HCT116 (cell line): Measurements from ENCODE around the gene LCOR. TPM values are rescaled to one million over a fixed set of nuclear protein-coding genes. Genes with fewer than 3 reads are reported as not detected.

ENCODE experiments used
- ATAC-seq: fragments of 200-7000 bp; cut with Tn5 transposase; 2 replicates; pipeline ENCODE4 v1.9.1; 2020; ENCODE audit warnings: mild to moderate bottlenecking, moderate library complexity
- BruUV-seq: library from RNA; stranded (reverse); fragments of 400-500 nt; replicated peaks from 2 replicates; lab custom pipeline; 2021; lab: Mats Ljungman, UMichigan
- CTCF ChIA-PET: fragments of 300-600 bp; sonication (Branson Sonifier 250); formaldehyde crosslinking; loops from one replicate; lab custom pipeline; 2021; ENCODE audit warnings: antibody characterized with exemption; lab: Charles Lee
- POLR2A ChIA-PET: fragments of 300-600, 350-600 bp; sonication (Branson Sonifier 250); formaldehyde crosslinking; loops from one replicate; lab custom pipeline; 2021; ENCODE audit warnings: antibody characterized with exemption; lab: Charles Lee
- RAD21 ChIA-PET, 2 experiments: fragments of 300-600 bp; sonication (Branson Sonifier 250); formaldehyde crosslinking; loops; one replicate each; lab custom pipeline; 2023; ENCODE audit warnings: low total read pairs in 2 of 2; ENCODE audit not compliant: uncharacterized antibody in 2 of 2, unreplicated experiment in 2 of 2, low non-redundant PET in 1 of 2; lab: Charles Lee
- DNase-seq: peaks from one replicate; pipeline ENCODE4 v3.0.0-alpha.2; 2010; ENCODE audit warnings: low read depth, low spot score
- H2AFZ ChIP-seq: fragments of 200-600 bp; shearing (Covaris generic), sonication (generic); 2 replicates; pipeline ENCODE4 v1.6.1; 2017; ENCODE audit warnings: low read depth, mixed run types, mixed read lengths, antibody characterized with exemption, low read length; ENCODE audit not compliant: poor library complexity, severe bottlenecking
- H3K27ac ChIP-seq: 2 replicates; pipeline ENCODE4 v1.5.1; 2012; ENCODE audit warnings: low read depth, low read length
- H3K27me3 ChIP-seq: fragments of 200-600 bp; sonication (generic); 2 replicates; pipeline ENCODE4 v1.6.1; 2016; ENCODE audit warnings: mixed run types, low read length, mixed read lengths; ENCODE audit not compliant: insufficient read depth
- H3K36me3 ChIP-seq, 2 experiments: fragments of 200-500 bp in 1 of 2; fragments of 200-600 bp in 1 of 2; sonication (Bioruptor generic) in 1 of 2; sonication (generic) in 1 of 2; 2 replicates each; pipeline versions ENCODE4 v1.5.1 to v1.6.1; 2014 to 2016; ENCODE audit warnings: low read length in 2 of 2, inconsistent platforms in 1 of 2, mixed read lengths in 1 of 2, mixed run types in 1 of 2; ENCODE audit not compliant: insufficient read depth in 2 of 2, control insufficient read depth in 1 of 2
- H3K4me1 ChIP-seq, 2 experiments: fragments of 200-600 bp in 1 of 2; sonication (generic) in 1 of 2; 2 replicates each; pipeline versions ENCODE4 v1.5.1 to v1.6.1; 2012 to 2017; ENCODE audit warnings: low read length in 2 of 2, inconsistent platforms in 1 of 2, mild to moderate bottlenecking in 1 of 2, mixed read lengths in 1 of 2, mixed run types in 1 of 2, moderate library complexity in 1 of 2; ENCODE audit not compliant: insufficient read depth in 2 of 2, control insufficient read depth in 1 of 2
- H3K4me2 ChIP-seq: fragments of 200-600 bp; sonication (generic); 2 replicates; pipeline ENCODE4 v1.6.1; 2017; ENCODE audit warnings: mixed run types, low read length, mixed read lengths
- H3K4me3 ChIP-seq, 2 experiments: fragments of 200-600 bp in 1 of 2; sonication (generic) in 1 of 2; replicated peaks in 1 of 2; 2 replicates each; pipeline ENCODE4 v1.5.1; 2011 to 2016; ENCODE audit warnings: low read length in 2 of 2, control low read depth in 1 of 2, low read depth in 1 of 2, mild to moderate bottlenecking in 1 of 2, mixed read lengths in 1 of 2, mixed run types in 1 of 2
- H3K79me2 ChIP-seq: fragments of 200-600 bp; sonication (generic); 2 replicates; pipeline ENCODE4 v1.6.1; 2017; ENCODE audit warnings: mild to moderate bottlenecking, mixed run types, low read length, moderate library complexity, mixed read lengths; ENCODE audit not compliant: insufficient read depth
- H3K9ac ChIP-seq: fragments of 200-600 bp; sonication (generic); 2 replicates; pipeline ENCODE4 v1.6.1; 2016; ENCODE audit warnings: low read length, mixed read lengths
- H3K9me2 ChIP-seq: fragments of 200-600 bp; sonication (generic), shearing (Covaris generic); 2 replicates; pipeline ENCODE4 v1.6.1; 2017; ENCODE audit warnings: mixed run types, mild to moderate bottlenecking, moderate library complexity; ENCODE audit not compliant: insufficient read depth
- H3K9me3 ChIP-seq, 2 experiments: fragments of 200-500 bp in 1 of 2; fragments of 200-600 bp in 1 of 2; sonication (Bioruptor generic) in 1 of 2; sonication (generic) in 1 of 2; 2 replicates each; pipeline ENCODE4 v1.6.1; 2014 to 2017; ENCODE audit warnings: low read length in 2 of 2, mixed read lengths in 2 of 2, inconsistent platforms in 1 of 2, low read depth in 1 of 2, mild to moderate bottlenecking in 1 of 2, mixed run types in 1 of 2, moderate library complexity in 1 of 2; ENCODE audit not compliant: control insufficient read depth in 1 of 2, insufficient read depth in 1 of 2
- H4K20me1 ChIP-seq: fragments of 200-600 bp; sonication (generic), shearing (Covaris generic); 2 replicates; pipeline ENCODE4 v1.6.1; 2017; ENCODE audit warnings: mixed run types, mild to moderate bottlenecking, moderate library complexity; ENCODE audit not compliant: insufficient read depth
- EZH2 ChIP-seq: fragments of 200-600 bp; sonication (generic); IDR thresholded peaks from 2 replicates; pipeline ENCODE4 v1.6.1; 2017; ENCODE audit warnings: antibody characterized with exemption, mixed run types
- EZH2phosphoT487 ChIP-seq: fragments of 200-600 bp; IDR thresholded peaks from 2 replicates; pipeline ENCODE4 v1.6.1; 2018; ENCODE audit warnings: antibody characterized with exemption, borderline replicate concordance
- FOSL1 ChIP-seq: IDR thresholded peaks from 2 replicates; pipeline ENCODE4 v1.6.1; 2012; ENCODE audit warnings: low read depth
- POLR2A ChIP-seq: IDR thresholded peaks from 2 replicates; pipeline ENCODE4 v1.7.0; 2011; ENCODE audit warnings: borderline replicate concordance; ENCODE audit not compliant: insufficient read depth, insufficient read length; ENCODE audit errors: extremely low read depth
- SP1 ChIP-seq: IDR thresholded peaks from 2 replicates; pipeline ENCODE4 v1.6.1; 2012; ENCODE audit warnings: low read depth
- SRF ChIP-seq: IDR thresholded peaks from 2 replicates; pipeline ENCODE4 v1.6.1; 2012; ENCODE audit warnings: low read depth
- TCF7L2 ChIP-seq: IDR thresholded peaks from 2 replicates; pipeline ENCODE4 v1.7.0; 2011; ENCODE audit warnings: borderline replicate concordance, inconsistent platforms; ENCODE audit not compliant: insufficient read depth, insufficient read length; ENCODE audit errors: extremely low read depth
- ZFX ChIP-seq: fragments of 450-650 bp; IDR thresholded peaks from 2 replicates; pipeline ENCODE4 v1.6.1; 2017
- intact Hi-C: fragments of 100-400 bp; cut with micrococcal nuclease; formaldehyde crosslinking; loops from 2 replicates; pipeline ENCODE4 v1.10.0; 2022
- total RNA-seq: library from RNA; stranded (reverse); gene quantifications from one replicate; pipeline ENCODE4 v1.2.1, GENCODE V29; 2021; ENCODE audit not compliant: unreplicated experiment

Gene LCOR
- total RNA-seq, 1 experiment from 2014 or later: 59.9 TPM

DNA sequence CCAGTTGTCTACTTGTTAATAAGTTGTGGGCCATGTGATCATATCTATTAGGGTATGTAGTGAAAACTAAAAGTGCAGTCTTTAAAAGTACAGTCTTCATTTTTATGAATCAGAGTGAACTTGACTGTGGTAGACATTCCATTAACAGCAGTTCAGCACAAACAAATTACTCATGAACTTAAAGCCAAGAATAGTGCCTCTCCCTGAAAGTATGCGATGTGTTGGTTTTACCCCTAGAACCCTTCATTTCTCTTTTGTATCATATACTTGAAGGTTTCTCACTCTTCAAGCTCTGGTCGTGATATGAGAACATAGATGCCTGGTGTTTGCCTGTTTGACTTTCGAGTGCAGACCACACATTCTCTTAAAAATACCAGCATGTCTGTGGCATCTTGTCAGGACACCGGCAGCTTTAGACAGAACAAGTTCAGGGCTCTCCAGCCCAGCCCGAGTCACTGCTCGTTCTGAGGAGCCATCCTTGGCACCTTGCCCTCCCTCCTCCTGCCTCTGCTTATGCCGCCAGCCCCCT is 159.3 kb downstream of the LCOR start:
- Histone ChIP-seq H3K4me2 (no peak overlapping the region), H4K20me1 (no peaks in the 10 kb centered on the region), H3K27me3 (no peaks in the 10 kb centered on the region), H3K9me2 (no peaks in the 10 kb centered on the region), H2AFZ (no peak overlapping the region), H3K36me3 (no peaks in the 10 kb centered on the region), H3K4me1 (no peaks in the 10 kb centered on the region), H3K27ac (no peak overlapping the region), H3K79me2 (no peaks in the 10 kb centered on the region), H3K9me3 (no peaks in the 10 kb centered on the region), H3K4me3 (no peak overlapping the region), H3K9ac (no peak overlapping the region)
- ChIA-PET CTCF (no interaction called here), RAD21 (no interaction called here), POLR2A (no interaction called here)
- ATAC-seq: no peak
- intact Hi-C loops: loop anchor here (2.0 kb wide), 1 partner anchor 55 kb away; no protein-coding TSS in a partner anchor
- no peak for TF ChIP-seq EZH2
- BruUV-seq: no TSS peak
- DNase-seq: no peak

DNA sequence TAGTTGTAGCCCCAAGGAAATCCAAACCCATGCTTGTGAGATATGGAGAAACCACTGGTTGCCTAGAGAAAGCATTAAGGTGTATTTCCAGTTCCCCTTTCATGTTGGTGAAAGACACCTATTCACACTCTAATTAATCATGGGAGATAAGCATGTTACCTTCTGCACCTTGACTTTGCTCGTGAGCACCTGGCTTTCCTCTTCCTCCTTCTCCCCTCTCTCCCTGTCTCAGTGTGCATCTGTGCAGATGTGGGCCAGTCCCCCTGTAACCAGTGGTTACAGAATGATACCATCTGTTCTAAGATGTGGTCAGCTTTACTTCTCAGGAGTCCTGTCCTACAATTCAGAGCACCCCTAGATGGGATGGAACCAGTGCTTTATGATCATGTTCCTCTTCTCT is 160.6 kb downstream of the LCOR start:
- POLR2A ChIA-PET: no interaction called here
- H3K9me2 ChIP-seq: no peaks in the 10 kb centered on the region
- TF ChIP-seq FOSL1: no peak
- TF ChIP-seq SRF: no peak
- TF ChIP-seq ZFX: no peak
- no peak for TF ChIP-seq POLR2A
- TF ChIP-seq SP1: no peak
- TF ChIP-seq EZH2: no peak
- no peak for TF ChIP-seq TCF7L2
- no peak for TF ChIP-seq EZH2phosphoT487
- H3K27me3 ChIP-seq: no peaks in the 10 kb centered on the region
- H3K9ac ChIP-seq: no peak overlapping the region
- no TSS peak for BruUV-seq
- no peaks in the 10 kb centered on the region for H4K20me1 ChIP-seq
- no peak overlapping the region for H3K4me3 ChIP-seq
- no peak overlapping the region for H3K4me2 ChIP-seq
- ATAC-seq (no peak), DNase-seq (no peak)
- H2AFZ ChIP-seq: no peak overlapping the region
- H3K9me3 ChIP-seq: no peaks in the 10 kb centered on the region
- RAD21 ChIA-PET: no interaction called here
- H3K36me3 ChIP-seq: no peaks in the 10 kb centered on the region
- intact Hi-C loops: no loop called here
- no peak overlapping the region for H3K27ac ChIP-seq
- CTCF ChIA-PET: no interaction called here
- H3K4me1 ChIP-seq: no peaks in the 10 kb centered on the region
- H3K79me2 ChIP-seq: no peaks in the 10 kb centered on the region
